H9 (cell line): ENCODE data around the gene HHLA2. TPM values are rescaled to one million over a fixed set of nuclear protein-coding genes. Genes with fewer than 3 reads are reported as not detected.

Experiments used
- DNase-seq: peaks from one replicate; pipeline ENCODE4 v3.0.0-alpha.2; 2017
- H2AFZ ChIP-seq: one replicate; pipeline ENCODE4 v1.6.1; 2013; ENCODE audit warnings: mild to moderate bottlenecking, low read length, control low read depth, moderate library complexity
- H2AK5ac ChIP-seq: 2 replicates; pipeline ENCODE4 v1.6.1; 2013; ENCODE audit warnings: low read length, control low read depth, mixed read lengths; ENCODE audit not compliant: insufficient read length
- H2BK120ac ChIP-seq: one replicate; pipeline ENCODE4 v1.6.1; 2013; ENCODE audit warnings: low read depth, mild to moderate bottlenecking, low read length, control low read depth, inconsistent platforms; ENCODE audit not compliant: poor library complexity, severe bottlenecking
- H2BK12ac ChIP-seq: 2 replicates; pipeline ENCODE4 v1.6.1; 2013; ENCODE audit warnings: low read length, control low read depth, mixed read lengths, low read depth; ENCODE audit not compliant: insufficient read length
- H2BK15ac ChIP-seq: 2 replicates; pipeline ENCODE4 v1.6.1; 2013; ENCODE audit warnings: low read depth, low read length, control low read depth
- H2BK20ac ChIP-seq: one replicate; pipeline ENCODE4 v1.6.1; 2013; ENCODE audit warnings: low read depth, mild to moderate bottlenecking, low read length, control low read depth, inconsistent platforms; ENCODE audit not compliant: poor library complexity, severe bottlenecking
- H2BK5ac ChIP-seq: 2 replicates; pipeline ENCODE4 v1.6.1; 2013; ENCODE audit warnings: low read length, control low read depth, mixed read lengths; ENCODE audit not compliant: insufficient read length
- H3K14ac ChIP-seq: 2 replicates; pipeline ENCODE4 v1.6.1; 2013; ENCODE audit warnings: low read length, control low read depth; ENCODE audit not compliant: insufficient read depth
- H3K18ac ChIP-seq: 2 replicates; pipeline ENCODE4 v1.6.1; 2013; ENCODE audit warnings: low read depth, mild to moderate bottlenecking, mixed read lengths, low read length, control low read depth; ENCODE audit not compliant: insufficient read length
- H3K23ac ChIP-seq: 2 replicates; pipeline ENCODE4 v1.6.1; 2013; ENCODE audit warnings: low read length, control low read depth, mixed read lengths, low read depth; ENCODE audit not compliant: insufficient read length
- H3K23me2 ChIP-seq: 2 replicates; pipeline ENCODE4 v1.6.1; 2013; ENCODE audit warnings: low read depth, mild to moderate bottlenecking, mixed read lengths, low read length, control low read depth; ENCODE audit not compliant: insufficient read length, poor library complexity, severe bottlenecking
- H3K27ac ChIP-seq: 2 replicates; pipeline ENCODE4 v1.5.1; 2013; ENCODE audit warnings: low read length, control low read depth, mixed read lengths, low read depth; ENCODE audit not compliant: insufficient read length
- H3K27me3 ChIP-seq: 2 replicates; pipeline ENCODE4 v1.6.1; 2013; ENCODE audit warnings: low read length, control low read depth, inconsistent platforms; ENCODE audit not compliant: insufficient read depth
- H3K4ac ChIP-seq: 2 replicates; pipeline ENCODE4 v1.6.1; 2013; ENCODE audit warnings: low read depth, mild to moderate bottlenecking, control low read depth, inconsistent platforms, low read length, moderate library complexity
- H3K4me1 ChIP-seq: 2 replicates; pipeline ENCODE4 v1.6.1; 2013; ENCODE audit warnings: low read length, control low read depth, inconsistent platforms; ENCODE audit not compliant: insufficient read depth
- H3K4me2 ChIP-seq: 2 replicates; pipeline ENCODE4 v1.6.1; 2013; ENCODE audit warnings: low read length, control low read depth, mixed read lengths; ENCODE audit not compliant: insufficient read length, insufficient read depth
- H3K56ac ChIP-seq: 2 replicates; pipeline ENCODE4 v1.6.1; 2013; ENCODE audit warnings: low read depth, mild to moderate bottlenecking, mixed read lengths, low read length, control low read depth; ENCODE audit not compliant: insufficient read length
- H3K79me1 ChIP-seq: 2 replicates; pipeline ENCODE4 v1.6.1; 2013; ENCODE audit warnings: low read depth, mild to moderate bottlenecking, moderate library complexity, low read length, control low read depth, inconsistent platforms; ENCODE audit not compliant: insufficient read depth, poor library complexity, severe bottlenecking
- H3K79me2 ChIP-seq: 2 replicates; pipeline ENCODE4 v1.6.1; 2013; ENCODE audit warnings: low read length, control low read depth, inconsistent platforms; ENCODE audit not compliant: insufficient read depth
- H3K9ac ChIP-seq: 2 replicates; pipeline ENCODE4 v1.6.1; 2013; ENCODE audit warnings: low read length, control low read depth, mixed read lengths; ENCODE audit not compliant: insufficient read length; ENCODE audit errors: extremely low read depth
- H3K9me3 ChIP-seq: one replicate; pipeline ENCODE4 v1.6.1; 2013; ENCODE audit warnings: low read depth, low read length, inconsistent platforms; ENCODE audit not compliant: control insufficient read depth
- H3T11ph ChIP-seq: one replicate; pipeline ENCODE4 v1.6.1; 2013; ENCODE audit warnings: mild to moderate bottlenecking, low read length, control low read depth, inconsistent platforms
- H4K20me1 ChIP-seq: one replicate; pipeline ENCODE4 v1.6.1; 2013; ENCODE audit not compliant: control insufficient read depth, insufficient read length, insufficient read depth
- H4K5ac ChIP-seq: 2 replicates; pipeline ENCODE4 v1.6.1; 2013; ENCODE audit warnings: low read depth, mild to moderate bottlenecking, mixed read lengths, low read length, control low read depth; ENCODE audit not compliant: insufficient read length
- H4K8ac ChIP-seq: replicated peaks from 2 replicates; pipeline ENCODE4 v1.6.1; 2013; ENCODE audit warnings: low read length, control low read depth, mixed read lengths, low read depth; ENCODE audit not compliant: insufficient read length
- H4K91ac ChIP-seq: 2 replicates; pipeline ENCODE4 v1.6.1; 2013; ENCODE audit warnings: low read depth, mild to moderate bottlenecking, moderate library complexity, mixed read lengths, low read length, control low read depth; ENCODE audit not compliant: insufficient read length
- H3K27ac Mint-ChIP-seq, 3 experiments: 2 replicates in 2 of 3; 3 replicates in 1 of 3; pipeline ENCODE4 v1.8.0; 2020 to 2021; ENCODE audit warnings: mixed read lengths in 3 of 3, mild to moderate bottlenecking in 1 of 3, moderate library complexity in 1 of 3
- H3K27me3 Mint-ChIP-seq: 2 replicates; pipeline ENCODE4 v1.8.0; 2021; ENCODE audit warnings: low read depth, mild to moderate bottlenecking, moderate library complexity, mixed read lengths
- H3K36me3 Mint-ChIP-seq, 3 experiments: 2 replicates in 2 of 3; 3 replicates in 1 of 3; pipeline ENCODE4 v1.8.0; 2020 to 2021; ENCODE audit warnings: low read depth in 3 of 3, mixed read lengths in 3 of 3; ENCODE audit not compliant: insufficient read depth in 1 of 3
- H3K4me1 Mint-ChIP-seq, 2 experiments: 2 replicates each; pipeline ENCODE4 v1.8.0; 2020; ENCODE audit warnings: mixed read lengths in 2 of 2
- H3K4me3 Mint-ChIP-seq, 2 experiments: 2 replicates in 1 of 2; 3 replicates in 1 of 2; pipeline ENCODE4 v1.8.0; 2020 to 2021; ENCODE audit warnings: mild to moderate bottlenecking in 2 of 2, mixed read lengths in 2 of 2, moderate library complexity in 1 of 2
- H3K9me3 Mint-ChIP-seq, 2 experiments: 2 replicates in 1 of 2; 3 replicates in 1 of 2; pipeline ENCODE4 v1.8.0; 2020; ENCODE audit warnings: mild to moderate bottlenecking in 2 of 2, mixed read lengths in 2 of 2, moderate library complexity in 1 of 2
- WGBS: extraction: QIAGEN DNeasy Blood & Tissue Kit; methylation state at CpG from one replicate; pipeline ENCODE4 v1.1.7; 2013; ENCODE audit warnings: missing lambda C conversion rate, low lambda C conversion rate, mixed read lengths; ENCODE audit not compliant: insufficient read length; ENCODE audit errors: extremely low coverage; 5-methylcytosine and 5-hydroxymethylcytosine counted together
- total RNA-seq: library from RNA; stranded (reverse); gene quantifications from 2 replicates; pipeline ENCODE4 v1.2.1, GENCODE V29; 2021
- TF ChIP-seq, protein P1 (sequence below): fragments of 200-600 bp; sonication (generic); conservative IDR thresholded peaks from 3 replicates; pipeline ENCODE4 v1.8.0; 2021; ENCODE audit warnings: antibody characterized with exemption, mild to moderate bottlenecking

The HHLA2 gene
- total RNA-seq, 1 experiment from 2014 or later = not detected

- Histone ChIP-seq H2BK120ac (no peak overlapping the region), H4K8ac (no peak overlapping the region)
- H3K27me3 Mint-ChIP-seq = no peaks in the 10 kb centered on the region
These were observed 38.4 kb downstream of the HHLA2 start for GRCh38 chr3:108334701-108335100.

More at GRCh38 chr3:108334701-108335100, 38.4 kb downstream of the HHLA2 start:
- Histone ChIP-seq H3K79me2 (no peaks in the 10 kb centered on the region), H4K91ac (no peak overlapping the region), H2BK20ac (no peak overlapping the region), H3K23ac (no peak overlapping the region), H2AFZ (no peak overlapping the region), H3K14ac (no peak overlapping the region), H3K4me2 (no peak overlapping the region), H2BK12ac (no peak overlapping the region), H2BK5ac (no peak overlapping the region), H4K5ac (no peak overlapping the region), H3K18ac (no peak overlapping the region), H3K56ac (no peak overlapping the region), H3K23me2 (no peaks in the 10 kb centered on the region), H2BK15ac (no peak overlapping the region), H3K79me1 (no peaks in the 10 kb centered on the region), H3K9ac (no peak overlapping the region), H3K27me3 (no peaks in the 10 kb centered on the region), H3K27ac (no peak overlapping the region), H3K4me1 (no peaks in the 10 kb centered on the region), H3T11ph (no peak overlapping the region), H3K4ac (no peak overlapping the region), H2AK5ac (no peak overlapping the region), H4K20me1 (no peaks in the 10 kb centered on the region), H3K9me3 (no peaks in the 10 kb centered on the region)
- Mint-ChIP-seq H3K9me3 (no peaks in the 10 kb centered on the region), H3K36me3 (no peaks in the 10 kb centered on the region), H3K27ac (no peak overlapping the region), H3K4me1 (no peaks in the 10 kb centered on the region), H3K4me3 (no peak overlapping the region)
- TF ChIP-seq, protein P1, sequence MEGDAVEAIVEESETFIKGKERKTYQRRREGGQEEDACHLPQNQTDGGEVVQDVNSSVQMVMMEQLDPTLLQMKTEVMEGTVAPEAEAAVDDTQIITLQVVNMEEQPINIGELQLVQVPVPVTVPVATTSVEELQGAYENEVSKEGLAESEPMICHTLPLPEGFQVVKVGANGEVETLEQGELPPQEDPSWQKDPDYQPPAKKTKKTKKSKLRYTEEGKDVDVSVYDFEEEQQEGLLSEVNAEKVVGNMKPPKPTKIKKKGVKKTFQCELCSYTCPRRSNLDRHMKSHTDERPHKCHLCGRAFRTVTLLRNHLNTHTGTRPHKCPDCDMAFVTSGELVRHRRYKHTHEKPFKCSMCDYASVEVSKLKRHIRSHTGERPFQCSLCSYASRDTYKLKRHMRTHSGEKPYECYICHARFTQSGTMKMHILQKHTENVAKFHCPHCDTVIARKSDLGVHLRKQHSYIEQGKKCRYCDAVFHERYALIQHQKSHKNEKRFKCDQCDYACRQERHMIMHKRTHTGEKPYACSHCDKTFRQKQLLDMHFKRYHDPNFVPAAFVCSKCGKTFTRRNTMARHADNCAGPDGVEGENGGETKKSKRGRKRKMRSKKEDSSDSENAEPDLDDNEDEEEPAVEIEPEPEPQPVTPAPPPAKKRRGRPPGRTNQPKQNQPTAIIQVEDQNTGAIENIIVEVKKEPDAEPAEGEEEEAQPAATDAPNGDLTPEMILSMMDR = no peak
- no peak for DNase-seq
- WGBS = no CpG with 5 or more reads among the region's 1 CpG
